ENCODE measurements around the gene NUP188.

- TF ChIP-seq CTCF (IDR thresholded peaks at IDR 0.05 in 8 of 11, conservative IDR thresholded peaks at IDR 0.05 in 3 of 11), result no peak
- TF ChIP-seq POLR2AphosphoS5 (IDR thresholded peaks at IDR 0.05), result peak; percentile 59 to 70 (median 68)
- TF ChIP-seq POLR2A (IDR thresholded peaks at IDR 0.05), result no peak
Observed at GRCh38 chr9:128917151-128917849, 30.2 kb upstream of the NUP188 start.
